A673 (cell line): ENCODE results near the gene TUBA8. TPM values are rescaled to one million over a fixed set of nuclear protein-coding genes. Genes with fewer than 3 reads are reported as not detected.

Source experiments
- BruUV-seq: library from RNA; stranded (reverse); fragments of 400-500 nt; replicated peaks from 2 replicates; lab custom pipeline; 2021; lab: Mats Ljungman, UMichigan
- CTCF ChIA-PET: fragments of 300-600 bp; sonication (Branson Sonifier 250); formaldehyde crosslinking; loops from one replicate; lab custom pipeline; 2022; ENCODE audit warnings: antibody characterized with exemption; lab: Charles Lee
- POLR2A ChIA-PET: fragments of 300-600 bp; sonication (Branson Sonifier 250); formaldehyde crosslinking; loops from one replicate; lab custom pipeline; 2022; ENCODE audit warnings: antibody characterized with exemption; ENCODE audit not compliant: low non-redundant PET; lab: Charles Lee
- DNase-seq: peaks from one replicate; pipeline ENCODE4 v3.0.0-alpha.2; 2015; ENCODE audit warnings: low spot score
- H3K27ac ChIP-seq: fragments of 200-600 bp; sonication (generic); 2 replicates; pipeline ENCODE4 v1.5.1; 2016; ENCODE audit warnings: mixed run types, low read depth, mild to moderate bottlenecking, mixed read lengths, antibody characterized with exemption, low read length; ENCODE audit not compliant: poor library complexity, severe bottlenecking
- H3K27me3 ChIP-seq: fragments of 200-600 bp; sonication (generic); replicated peaks from 2 replicates; pipeline ENCODE4 v1.6.1; 2017; ENCODE audit warnings: mixed run types, low read depth, mild to moderate bottlenecking, mixed read lengths, antibody characterized with exemption, low read length; ENCODE audit not compliant: insufficient read depth, poor library complexity
- H3K36me3 ChIP-seq: fragments of 200-600 bp; sonication (generic); 2 replicates; pipeline ENCODE4 v1.6.1; 2016; ENCODE audit warnings: mixed run types, mild to moderate bottlenecking, mixed read lengths, antibody characterized with exemption, low read length; ENCODE audit not compliant: insufficient read depth, poor library complexity, severe bottlenecking
- H3K4me1 ChIP-seq: fragments of 200-600 bp; sonication (generic); 2 replicates; pipeline ENCODE4 v1.6.1; 2017; ENCODE audit warnings: mixed run types, mild to moderate bottlenecking, mixed read lengths, antibody characterized with exemption, low read length; ENCODE audit not compliant: insufficient read depth, poor library complexity, severe bottlenecking
- H3K4me3 ChIP-seq: fragments of 200-600 bp; sonication (generic); 2 replicates; pipeline ENCODE4 v1.5.1; 2016; ENCODE audit warnings: low read depth, mixed run types, mild to moderate bottlenecking, mixed read lengths, low read length; ENCODE audit not compliant: poor library complexity, severe bottlenecking
- H3K9me3 ChIP-seq: fragments of 200-600 bp; sonication (generic); 2 replicates; pipeline ENCODE4 v1.6.1; 2016; ENCODE audit warnings: mixed run types, low read depth, mild to moderate bottlenecking, mixed read lengths, antibody characterized with exemption, low read length; ENCODE audit not compliant: poor library complexity, severe bottlenecking
- EZH2 ChIP-seq: fragments of 200-600 bp; sonication (generic); IDR thresholded peaks from 2 replicates; pipeline ENCODE4 v1.6.1; 2017; ENCODE audit warnings: borderline replicate concordance, low read depth, mild to moderate bottlenecking, mixed read lengths, antibody characterized with exemption, low read length; ENCODE audit not compliant: poor library complexity, severe bottlenecking
- intact Hi-C: fragments of 100-400 bp; cut with micrococcal nuclease; formaldehyde crosslinking; loops from one replicate; pipeline ENCODE4 v1.10.0; 2022; ENCODE audit not compliant: unreplicated experiment
- total RNA-seq: library from RNA; stranded (reverse); gene quantifications from 2 replicates; pipeline ENCODE4 v1.2.3, GENCODE V29; 2021
- TF ChIP-seq, protein P1 (sequence below): fragments of 300-800, 200-600 bp; sonication (generic); conservative IDR thresholded peaks from 2 replicates; pipeline ENCODE4 v1.5.1; 2017; ENCODE audit warnings: low read depth, mild to moderate bottlenecking, antibody characterized with exemption, low read length, moderate library complexity, mixed read lengths

The TUBA8 gene
- total RNA-seq, 1 experiment from 2014 or later: 3.1 TPM

DNA sequence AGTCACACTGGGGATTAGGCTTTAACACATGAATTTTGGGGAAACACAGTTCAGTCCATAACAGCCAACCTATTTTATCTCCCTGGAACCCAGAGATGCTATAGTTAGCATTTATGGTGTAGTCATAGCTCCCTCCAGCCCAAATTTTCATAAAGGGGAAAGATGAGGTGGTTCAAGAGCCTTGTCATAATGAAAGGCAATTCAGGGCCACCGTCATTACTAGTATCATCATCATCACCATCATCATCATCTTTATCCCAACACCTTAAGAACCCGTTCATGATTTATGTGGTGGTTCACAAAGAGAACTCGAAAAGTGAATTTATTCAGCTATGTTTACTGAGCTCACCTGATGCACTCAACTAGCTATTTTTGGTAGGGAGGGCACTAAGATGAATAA lies 2.4 kb upstream of the TUBA8 start:
- Histone ChIP-seq H3K36me3 (no peaks in the 10 kb centered on the region), H3K4me1 (no peaks in the 10 kb centered on the region), H3K9me3 (no peaks in the 10 kb centered on the region), H3K4me3 (no peak overlapping the region), H3K27ac (no peak overlapping the region), H3K27me3 (no peaks in the 10 kb centered on the region)
- no TSS peak for BruUV-seq
- CTCF ChIA-PET: no interaction called here
- TF ChIP-seq EZH2: no peak
- TF ChIP-seq, protein P1, sequence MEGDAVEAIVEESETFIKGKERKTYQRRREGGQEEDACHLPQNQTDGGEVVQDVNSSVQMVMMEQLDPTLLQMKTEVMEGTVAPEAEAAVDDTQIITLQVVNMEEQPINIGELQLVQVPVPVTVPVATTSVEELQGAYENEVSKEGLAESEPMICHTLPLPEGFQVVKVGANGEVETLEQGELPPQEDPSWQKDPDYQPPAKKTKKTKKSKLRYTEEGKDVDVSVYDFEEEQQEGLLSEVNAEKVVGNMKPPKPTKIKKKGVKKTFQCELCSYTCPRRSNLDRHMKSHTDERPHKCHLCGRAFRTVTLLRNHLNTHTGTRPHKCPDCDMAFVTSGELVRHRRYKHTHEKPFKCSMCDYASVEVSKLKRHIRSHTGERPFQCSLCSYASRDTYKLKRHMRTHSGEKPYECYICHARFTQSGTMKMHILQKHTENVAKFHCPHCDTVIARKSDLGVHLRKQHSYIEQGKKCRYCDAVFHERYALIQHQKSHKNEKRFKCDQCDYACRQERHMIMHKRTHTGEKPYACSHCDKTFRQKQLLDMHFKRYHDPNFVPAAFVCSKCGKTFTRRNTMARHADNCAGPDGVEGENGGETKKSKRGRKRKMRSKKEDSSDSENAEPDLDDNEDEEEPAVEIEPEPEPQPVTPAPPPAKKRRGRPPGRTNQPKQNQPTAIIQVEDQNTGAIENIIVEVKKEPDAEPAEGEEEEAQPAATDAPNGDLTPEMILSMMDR: no peak
- intact Hi-C loops: no loop called here
- POLR2A ChIA-PET: no interaction called here
- DNase-seq: no peak

DNA sequence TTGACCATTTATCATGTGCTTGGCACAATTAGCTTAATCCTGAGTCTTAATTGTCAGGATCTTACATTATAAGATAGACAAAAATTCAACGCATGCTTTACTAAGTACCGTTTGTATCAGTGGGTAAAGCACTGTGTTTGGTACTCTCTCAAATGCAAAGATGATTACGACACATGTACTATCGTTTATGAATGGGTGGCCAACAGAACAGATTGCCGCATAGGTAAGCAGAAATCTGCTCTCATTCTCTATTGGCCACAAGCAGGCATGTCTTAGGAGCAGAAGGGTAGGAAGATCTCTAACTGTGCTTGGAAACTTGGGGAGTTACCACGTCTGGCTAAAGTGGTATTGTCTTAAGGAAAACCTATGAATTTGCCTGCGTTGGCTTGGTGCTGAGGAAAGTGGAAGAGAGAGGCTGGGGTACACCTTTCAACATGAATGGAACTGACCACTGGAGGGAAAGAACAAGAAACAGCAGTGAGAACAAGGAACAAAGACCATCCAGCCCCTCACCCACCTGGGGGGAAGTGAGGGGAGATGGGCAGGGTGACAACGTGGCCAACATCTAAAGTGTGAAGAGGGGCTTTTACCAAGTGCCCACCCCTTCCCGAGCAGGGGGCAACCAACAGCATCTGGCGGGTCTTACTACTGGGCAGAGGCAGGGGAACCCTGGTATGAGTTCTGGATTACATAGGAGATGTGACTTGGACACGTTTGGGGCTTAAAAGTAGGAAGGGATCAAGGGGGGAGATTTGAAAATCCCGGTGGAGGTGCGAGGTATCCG lies 1.0 kb upstream of the TUBA8 start:
- Histone ChIP-seq H3K36me3 (no peaks in the 10 kb centered on the region), H3K4me1 (no peaks in the 10 kb centered on the region), H3K9me3 (no peaks in the 10 kb centered on the region), H3K27me3 (no peaks in the 10 kb centered on the region), H3K4me3 (peak overlapping the region; percentile 46), H3K27ac (no peak overlapping the region)
- no TSS peak for BruUV-seq
- intact Hi-C loops: no loop called here
- no peak for DNase-seq
- TF ChIP-seq, protein P1: no peak
- TF ChIP-seq EZH2: no peak
- ChIA-PET POLR2A (no interaction called here), CTCF (no interaction called here)

DNA sequence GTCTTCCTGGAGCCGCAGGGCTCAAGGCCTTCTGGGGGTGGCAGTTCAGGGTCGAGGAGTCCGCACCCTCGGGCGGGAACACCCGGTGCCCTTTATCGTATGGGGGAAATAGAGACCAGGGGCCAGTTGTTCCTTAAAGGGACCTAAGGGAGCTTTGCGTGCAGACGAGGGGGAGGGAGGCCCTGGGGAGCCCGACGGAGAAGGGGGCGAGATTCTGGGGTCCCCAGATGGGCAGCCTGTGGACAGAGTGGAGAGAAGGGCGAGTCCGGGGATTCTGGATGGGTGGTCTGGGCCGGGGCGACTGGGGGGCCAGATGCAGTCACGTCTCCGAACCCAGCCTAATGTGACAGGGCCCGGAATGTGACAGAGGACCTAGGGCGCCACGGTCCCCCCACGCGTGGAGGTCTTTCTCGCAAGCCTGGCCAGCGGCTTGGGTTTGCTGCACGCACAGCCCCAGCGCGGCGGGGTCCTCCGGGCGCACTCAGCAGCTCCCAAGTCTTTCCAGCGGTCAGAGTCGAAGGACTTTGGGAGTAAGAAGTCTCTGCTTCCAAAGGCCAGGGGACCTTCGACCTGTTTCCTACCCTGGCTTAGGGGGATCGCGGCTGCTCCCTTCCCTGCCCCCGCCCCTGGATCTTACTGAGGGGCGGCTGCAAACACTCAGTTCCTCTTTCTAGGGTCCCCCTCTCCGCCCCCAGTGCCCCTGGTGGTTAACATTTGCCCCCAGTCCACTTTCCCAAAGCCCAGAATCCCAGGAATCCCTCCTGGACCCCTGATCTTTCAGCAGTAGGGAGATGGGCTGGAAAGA lies 547 bp downstream of the TUBA8 start:
- TF ChIP-seq, protein P1: no peak
- TF ChIP-seq EZH2: no peak
- Histone ChIP-seq H3K4me3 (peak overlapping the region; percentile 46), H3K4me1 (no peaks in the 10 kb centered on the region), H3K36me3 (no peaks in the 10 kb centered on the region), H3K27me3 (no peaks in the 10 kb centered on the region), H3K27ac (no peak overlapping the region), H3K9me3 (no peaks in the 10 kb centered on the region)
- no peak for DNase-seq
- POLR2A ChIA-PET: interaction anchor here (0.6 kb wide), 1 partner anchor 39 kb away, joined by 15 read pairs; the partner anchor contains the start of gene USP18
- CTCF ChIA-PET: no interaction called here
- BruUV-seq: no TSS peak
- intact Hi-C loops: no loop called here
